ENCODE results near the gene CADPS.

GRCh38 chr3:62497156-62497555 is 378.1 kb downstream of the CADPS start:
- no peak for TF ChIP-seq CTCF (conservative IDR thresholded peaks at IDR 0.05 in 1 of 2, IDR thresholded peaks at IDR 0.05 in 1 of 2; ENCODE audit: extremely low read depth in 1 of 2, insufficient read depth in 1 of 2, low read depth in 1 of 2, low read length in 2 of 2)
- no peak for TF ChIP-seq EZH2 (IDR thresholded peaks at IDR 0.05; ENCODE audit: borderline replicate concordance, low read length)

Data from mammary epithelial cell (primary cell).